ENCODE results near the gene GK. TPM values are rescaled to one million over a fixed set of nuclear protein-coding genes. Genes with fewer than 3 reads are reported as not detected.
"Not testable (repeated sequence)": the region's sequence is repeated elsewhere in the genome, so short reads cannot be mapped to it uniquely, and the experiment has no call there.

The GK gene
- polyA plus RNA-seq (ENCODE audit: insufficient read length) = 136 TPM
- long read RNA-seq, donor 1, transcript GK-204 (19 exons, 2,063 nt) = major isoform, 10 of 41 reads
- long read RNA-seq, donor 1, partial matches to known transcripts = 30 of 41 reads
- long read RNA-seq, donor 1, other reads (novel, unspliced or antisense) = 0 of 41 reads
- long read RNA-seq, donor 2, full-length matches to known transcripts = 19 of 24 reads
- long read RNA-seq, donor 2, partial matches to known transcripts = 5 of 24 reads
- long read RNA-seq, donor 2, other reads (novel, unspliced or antisense) = 0 of 24 reads
- long read RNA-seq, donor 3, transcript GK-204 (19 exons, 2,063 nt) = major isoform, 17 of 46 reads
- long read RNA-seq, donor 3, partial matches to known transcripts = 27 of 46 reads
- long read RNA-seq, donor 3, other reads (novel, unspliced or antisense) = 0 of 46 reads
- long read RNA-seq, donor 4, partial matches to known transcripts = 0 of 2 reads
- long read RNA-seq, donor 4, other reads (novel, unspliced or antisense) = 0 of 2 reads
- long read RNA-seq, donor 5, full-length matches to known transcripts = 23 of 171 reads
- long read RNA-seq, donor 5, partial matches to known transcripts = 148 of 171 reads
- long read RNA-seq, donor 5, other reads (novel, unspliced or antisense) = 0 of 171 reads
- long read RNA-seq, donor 6, full-length matches to known transcripts = 22 of 140 reads
- long read RNA-seq, donor 6, partial matches to known transcripts = 118 of 140 reads
- long read RNA-seq, donor 6, other reads (novel, unspliced or antisense) = 0 of 140 reads
- long read RNA-seq, donor 7, full-length matches to known transcripts = 22 of 48 reads
- long read RNA-seq, donor 7, partial matches to known transcripts = 26 of 48 reads
- long read RNA-seq, donor 7, other reads (novel, unspliced or antisense) = 0 of 48 reads
- long read RNA-seq, donor 8, full-length matches to known transcripts = 20 of 29 reads
- long read RNA-seq, donor 8, partial matches to known transcripts = 9 of 29 reads
- long read RNA-seq, donor 8, other reads (novel, unspliced or antisense) = 0 of 29 reads

DNA sequence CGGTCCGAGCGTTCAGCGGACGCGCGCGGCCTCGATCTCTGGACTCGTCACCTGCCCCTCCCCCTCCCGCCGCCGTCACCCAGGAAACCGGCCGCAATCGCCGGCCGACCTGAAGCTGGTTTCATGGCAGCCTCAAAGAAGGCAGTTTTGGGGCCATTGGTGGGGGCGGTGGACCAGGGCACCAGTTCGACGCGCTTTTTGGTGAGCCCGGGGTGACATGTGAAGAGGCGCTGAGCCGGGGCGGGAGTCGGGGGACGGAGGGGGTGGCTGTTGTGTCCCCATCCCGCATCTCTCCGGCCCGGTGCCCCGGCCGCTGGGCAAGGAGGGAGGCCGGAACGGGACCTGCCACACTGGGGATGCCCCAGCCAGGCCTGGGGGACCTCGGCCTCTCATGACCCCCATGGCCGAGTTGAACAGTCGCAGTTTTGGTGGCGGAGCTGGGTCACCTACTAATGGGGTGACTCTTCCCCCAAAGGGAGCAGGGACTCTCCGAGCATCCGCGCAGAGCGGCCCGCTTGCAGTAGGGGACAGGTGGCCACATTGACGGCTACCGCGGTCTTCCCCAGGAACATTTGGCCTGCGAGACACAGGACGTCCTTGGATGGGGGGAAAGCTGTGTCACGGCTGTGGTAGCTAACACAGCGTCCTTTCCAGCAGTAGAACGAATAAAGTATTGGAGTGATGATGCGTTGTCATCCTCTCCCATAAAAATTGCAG lies at the start of gene GK:
TSS of gene GK (plus strand) at position 9 of the 717 bp plus-strand sequence. CDS start at position 124, 115 bp downstream.
- no peak for DNase-seq

GRCh38 chrX:30607155-30607554 lies 46.1 kb upstream of the GK start:
- DNase-seq = no peak

GRCh38 chrX:30610026-30610425 lies 43.2 kb upstream of the GK start:
- DNase-seq = no peak

DNA sequence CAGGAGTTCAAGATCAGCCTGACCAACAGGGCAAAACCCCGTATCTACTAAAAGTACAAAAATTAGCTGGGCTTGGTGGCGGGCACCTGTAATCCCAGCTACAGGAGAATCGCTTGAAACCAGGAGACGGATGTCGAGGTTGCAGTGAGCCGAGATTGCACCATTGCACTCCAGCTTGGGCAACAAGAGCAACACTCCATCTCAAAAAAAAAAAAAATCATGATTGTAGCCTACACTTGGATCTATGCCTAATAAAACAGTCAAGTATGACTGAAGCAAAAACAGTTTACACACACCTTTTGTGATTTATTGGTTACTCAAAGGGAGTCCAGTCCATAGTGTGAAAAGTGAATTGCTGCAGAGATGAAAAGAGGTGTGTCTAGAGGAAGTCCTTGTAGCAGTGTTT lies 41.0 kb upstream of the GK start:
- no peak for DNase-seq

GRCh38 chrX:30613721-30614120 lies 39.5 kb upstream of the GK start:
- no peak for DNase-seq

DNA sequence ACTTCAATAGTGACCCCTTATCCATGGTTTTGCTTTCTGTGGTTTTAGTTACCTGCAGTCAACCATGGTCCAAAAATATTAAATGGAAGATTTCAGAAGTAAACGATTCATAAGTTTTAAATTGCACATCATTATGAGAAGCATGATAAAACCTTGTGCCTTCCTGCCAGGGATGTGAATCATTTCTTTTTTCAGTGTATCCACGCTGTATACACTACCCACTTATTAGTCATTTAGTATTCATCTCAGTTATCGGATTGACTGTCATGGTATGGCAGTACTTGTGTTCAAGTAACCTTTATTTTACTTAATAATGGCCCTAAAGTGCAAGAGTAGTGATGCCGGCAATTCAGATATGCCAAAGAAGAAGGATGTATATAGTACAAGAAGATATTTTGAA lies 38.0 kb upstream of the GK start:
- no peak for DNase-seq

GRCh38 chrX:30618160-30618765 lies 35.0 kb upstream of the GK start:
- no peak for DNase-seq

DNA sequence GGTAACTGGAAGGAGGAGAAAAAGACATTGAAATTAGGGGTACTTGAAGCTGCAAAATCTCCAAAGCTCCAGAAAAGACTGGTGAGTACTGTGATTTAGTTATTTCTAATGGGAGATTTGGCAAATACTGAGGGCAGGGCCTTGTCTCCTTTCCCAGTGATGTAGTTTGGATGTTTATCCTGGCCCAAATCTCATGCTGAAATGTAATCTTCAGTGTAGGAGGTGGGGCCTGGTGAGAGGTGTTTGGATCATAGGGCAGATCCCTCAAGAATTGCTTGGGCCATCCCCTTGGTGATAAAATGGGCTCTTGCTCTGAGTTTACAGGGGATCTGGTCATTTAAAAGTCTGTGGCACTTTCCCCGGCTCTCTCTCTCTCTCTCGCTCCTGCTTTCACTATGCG lies 33.1 kb upstream of the GK start:
- DNase-seq = no peak

DNA sequence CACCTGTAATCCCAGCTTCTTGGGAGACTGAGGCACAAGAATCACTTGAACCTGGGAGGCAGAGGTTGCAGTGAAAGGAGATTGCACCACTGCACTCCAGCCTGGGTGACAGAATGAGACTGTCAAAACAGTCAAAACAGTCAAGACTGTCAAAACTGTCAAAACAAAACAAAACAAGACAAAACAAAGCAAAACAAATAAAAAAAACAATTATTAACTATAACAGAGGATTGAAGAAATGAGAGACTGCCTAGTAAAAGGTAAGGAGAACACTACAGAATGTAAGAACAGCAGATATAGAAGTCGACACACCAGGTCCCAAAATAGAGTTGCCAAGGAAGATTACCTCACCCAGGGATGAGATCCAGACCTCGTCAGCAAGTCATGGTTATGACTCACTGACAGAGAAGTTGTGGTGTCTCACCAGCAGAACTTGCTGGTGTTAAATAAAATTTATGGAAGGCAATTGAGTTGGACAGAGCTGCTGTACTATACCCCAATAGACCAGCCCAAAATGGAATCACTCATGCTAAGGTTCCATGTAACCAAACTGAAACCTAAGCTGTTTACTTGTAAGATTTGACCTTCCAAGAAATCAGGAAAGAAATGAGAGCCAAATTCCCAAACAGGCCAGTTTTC lies 32.1 kb upstream of the GK start:
- no peak for DNase-seq

DNA sequence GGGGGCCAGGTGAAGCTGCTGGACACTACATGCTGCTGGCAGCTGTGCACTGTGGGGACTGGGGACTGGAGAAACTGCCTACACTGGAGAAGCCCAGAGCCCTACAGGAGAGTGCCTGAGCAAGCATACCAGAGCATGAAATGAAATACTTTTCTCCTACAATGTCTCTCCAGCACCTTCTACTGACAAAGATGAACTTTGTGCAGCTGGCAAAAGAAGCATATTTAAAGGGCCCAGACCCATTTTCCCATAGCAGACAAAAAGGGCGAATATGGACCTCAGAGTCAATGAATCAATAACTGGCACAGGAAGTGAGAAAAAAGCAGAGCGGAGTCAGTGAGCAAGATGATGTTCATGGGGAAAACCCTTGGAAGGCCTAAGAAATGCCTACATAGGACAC lies 30.9 kb upstream of the GK start:
- DNase-seq = no peak

- no peak for DNase-seq
Measured at GRCh38 chrX:30626402-30626801, 26.8 kb upstream of the GK start.

DNA sequence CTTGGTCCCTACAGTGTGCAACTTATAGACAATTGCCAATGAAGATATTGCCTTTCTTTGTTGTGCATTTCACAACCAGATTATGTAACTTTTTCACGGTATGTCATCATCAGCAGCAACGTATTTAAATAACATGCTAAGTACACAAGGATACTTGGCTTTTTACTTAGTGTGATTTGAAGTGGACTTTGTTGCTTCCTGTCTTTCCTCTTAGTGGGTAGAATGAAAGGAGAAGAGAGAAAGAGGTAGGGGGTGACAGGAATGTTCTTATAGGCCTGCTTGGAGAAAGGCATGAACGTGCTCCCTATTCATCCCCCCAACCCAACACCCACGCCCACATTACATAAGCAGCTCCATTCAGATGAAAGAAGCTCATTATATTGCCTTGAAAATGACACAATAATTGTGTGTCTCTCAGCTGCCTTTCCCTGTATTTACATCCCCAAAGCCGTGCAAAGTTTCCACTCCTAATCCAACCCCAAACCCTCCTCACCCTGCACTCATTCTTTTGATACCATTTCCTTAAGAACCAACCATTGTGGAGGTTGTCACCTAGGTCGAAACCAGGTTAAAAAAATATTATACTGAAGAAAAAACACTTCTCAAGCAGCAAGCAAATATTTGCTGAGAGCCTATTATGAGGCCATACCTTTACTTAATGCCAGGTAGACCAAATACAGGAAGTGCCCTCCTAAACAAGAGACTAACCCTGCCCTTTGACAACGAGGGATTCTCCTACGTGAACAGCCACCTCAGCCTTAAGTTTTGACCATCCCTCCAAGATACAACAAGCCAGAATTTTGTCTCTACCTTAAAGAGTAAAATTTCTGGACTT lies 25.2 kb upstream of the GK start:
- DNase-seq = no peak

GRCh38 chrX:30634070-30634469 lies 19.2 kb upstream of the GK start:
- not testable (repeated sequence) for DNase-seq

DNA sequence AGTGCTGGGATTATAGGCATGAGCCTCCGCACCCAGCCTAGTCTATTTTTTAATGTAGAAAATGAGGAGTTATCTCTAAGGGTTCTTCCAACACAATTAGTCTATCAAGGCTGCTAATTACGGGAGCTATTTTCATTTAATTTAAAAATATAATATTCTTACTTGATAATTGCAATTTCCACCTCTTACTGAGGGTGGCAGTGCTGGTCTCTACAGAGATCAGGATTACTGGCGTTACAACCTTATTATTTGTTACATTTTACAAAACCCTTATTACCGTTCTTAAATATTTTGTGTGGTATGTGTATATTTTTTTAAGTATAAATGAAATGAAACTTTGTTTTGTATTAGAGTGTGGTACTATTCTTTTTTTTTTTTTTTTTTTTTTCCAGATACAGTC lies 17.6 kb upstream of the GK start:
- DNase-seq = no peak

DNA sequence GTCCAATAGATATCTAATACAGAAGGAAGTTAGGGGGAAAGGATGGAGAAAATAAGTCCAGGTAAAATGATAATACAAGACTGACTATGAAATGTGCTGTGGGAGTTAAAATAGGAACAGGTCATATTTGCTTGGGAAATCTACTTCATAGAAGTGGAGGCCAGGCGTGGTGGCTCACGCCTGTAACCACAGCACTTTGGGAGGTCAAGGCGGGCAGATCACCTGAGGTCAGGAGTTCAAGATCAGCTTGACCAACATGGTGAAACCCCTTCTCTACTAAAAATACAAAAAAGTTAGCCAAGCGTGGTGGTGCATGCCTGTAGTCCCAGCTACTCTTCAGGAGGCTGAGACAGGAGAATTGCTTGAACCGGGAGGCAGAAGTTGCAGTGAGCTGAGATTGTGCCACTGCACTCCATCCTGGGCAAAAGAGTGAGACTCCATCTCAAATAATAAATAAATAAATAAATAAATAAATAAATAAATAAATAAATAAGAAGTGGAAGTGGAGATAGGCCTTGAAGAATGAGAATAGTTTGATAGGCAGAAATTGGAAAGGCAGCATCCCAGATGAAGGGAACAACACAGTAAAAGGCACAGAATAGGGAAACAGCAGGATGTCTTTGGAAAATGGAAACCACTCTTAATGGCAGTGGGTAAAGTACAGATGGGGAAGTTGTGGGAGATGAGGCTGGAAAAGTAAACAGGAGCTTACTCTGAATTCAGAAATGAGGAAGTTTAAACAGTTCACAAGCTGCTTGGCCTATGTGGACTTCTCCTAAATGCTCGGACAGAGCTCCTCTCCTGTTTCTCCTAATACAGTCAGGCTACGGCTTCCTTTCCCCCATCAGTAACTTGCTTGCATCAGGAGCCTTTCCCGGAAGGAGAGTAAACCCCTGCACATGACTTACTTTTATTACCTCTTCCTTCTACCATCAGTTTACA lies 15.1 kb upstream of the GK start:
- no peak for DNase-seq

DNA sequence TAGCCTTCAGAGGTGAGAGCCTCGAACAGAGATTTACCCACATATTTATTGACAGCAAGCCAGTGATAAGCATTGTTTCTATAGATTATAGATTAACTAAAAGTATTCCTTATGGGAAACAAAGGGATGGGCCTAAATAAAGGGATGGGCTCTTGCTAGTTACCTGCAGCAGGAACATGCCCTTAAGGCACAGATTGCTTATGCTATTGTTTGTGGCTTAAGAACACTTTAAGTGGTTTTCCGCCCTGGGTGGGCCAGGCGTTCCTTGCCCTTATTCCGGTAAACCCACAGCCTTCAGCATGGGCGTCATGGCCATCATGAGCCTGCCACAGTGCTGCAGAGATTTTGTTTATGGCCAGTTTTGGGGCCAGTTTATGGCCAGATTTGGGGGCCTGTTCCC lies 13.5 kb upstream of the GK start:
- DNase-seq = not testable (repeated sequence)

DNA sequence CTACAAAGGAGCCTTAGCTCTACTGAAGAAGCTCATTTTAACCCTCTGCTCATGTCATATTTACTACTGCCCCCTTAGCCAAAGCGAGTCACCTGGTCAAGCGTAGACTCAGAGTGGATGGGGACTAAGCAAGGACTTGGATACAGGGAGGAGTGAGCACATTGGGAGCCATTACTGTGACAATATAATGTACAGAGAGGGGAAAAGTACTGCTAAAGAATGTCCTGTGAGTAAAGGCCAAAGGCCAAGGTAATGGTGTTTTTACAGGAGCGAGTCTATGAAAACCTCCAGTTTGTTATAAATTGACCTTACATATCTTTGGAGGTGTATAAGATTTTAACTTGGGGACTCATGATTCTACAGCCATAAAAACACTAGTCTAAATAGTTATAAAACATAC lies 10.6 kb upstream of the GK start:
- no peak for DNase-seq

DNA sequence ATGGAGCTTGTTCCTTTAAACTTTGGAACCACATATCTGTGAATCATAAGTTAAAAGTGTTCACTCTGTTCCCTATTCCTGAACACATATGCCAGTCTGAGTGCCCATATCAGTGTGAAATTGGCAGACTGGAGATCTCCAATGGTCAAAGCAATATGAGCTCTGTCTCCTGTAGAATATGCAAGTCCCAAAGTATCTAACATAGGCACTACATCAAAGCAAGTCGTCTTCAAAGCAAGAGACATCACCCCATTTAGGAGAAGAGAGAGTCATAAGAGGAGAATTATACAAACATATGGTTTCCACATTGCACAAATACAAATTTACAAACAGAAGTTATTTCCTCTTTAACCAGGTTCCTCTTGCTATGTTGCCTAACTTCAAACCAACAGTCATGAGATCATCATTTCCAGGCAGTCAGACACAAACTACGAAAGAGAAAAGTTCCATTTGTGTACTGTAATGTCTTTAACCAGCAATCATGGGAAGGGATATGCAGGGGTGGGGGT lies 9.9 kb upstream of the GK start:
- no peak for DNase-seq

GRCh38 chrX:30649859-30650258 lies 3.4 kb upstream of the GK start:
- no peak for DNase-seq

Measured in left kidney (tissue), 8 donors.